Measurements from ENCODE around the gene ECSIT.

DNA sequence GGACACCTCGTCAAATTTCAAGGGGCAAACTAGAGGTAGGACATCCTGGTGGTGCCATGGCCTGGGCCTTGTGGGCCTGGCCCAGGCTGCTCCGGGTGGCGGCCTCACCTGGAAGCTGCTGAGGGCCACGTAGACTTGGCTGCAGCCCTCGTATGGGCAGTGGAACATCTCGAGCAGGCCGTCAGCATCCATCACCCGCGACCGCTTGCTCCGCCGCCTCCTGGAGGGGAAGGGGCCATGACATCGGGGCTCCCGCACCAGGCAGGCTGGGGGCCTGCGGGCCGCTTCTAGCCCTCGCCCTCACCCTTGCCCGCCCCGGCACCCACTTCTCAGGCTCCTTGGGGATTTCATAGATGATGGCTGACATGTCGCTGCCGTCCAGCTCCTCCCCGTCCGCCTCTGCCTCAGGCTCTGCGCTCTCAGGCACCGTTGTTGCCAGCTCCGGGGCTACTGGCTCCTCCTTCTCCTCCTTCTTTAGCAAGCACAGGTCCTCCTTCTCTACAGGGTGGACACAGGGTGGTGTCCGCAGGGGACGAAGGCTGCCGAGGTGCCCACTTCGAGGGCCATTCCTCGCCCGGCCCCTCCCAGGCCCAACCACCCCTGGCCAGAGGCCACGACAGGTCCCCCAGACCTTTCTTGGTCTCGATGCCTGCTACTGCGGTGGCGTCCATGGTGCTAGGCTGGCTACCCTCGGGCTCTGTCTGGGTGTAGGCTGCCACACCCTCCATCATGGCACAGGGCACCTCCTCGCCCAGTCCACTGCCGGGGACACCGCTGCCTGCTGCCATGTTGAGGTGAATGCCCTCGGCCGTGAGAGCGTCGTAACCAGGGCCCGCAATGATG is 42.1 kb downstream of the ECSIT start:
- TF ChIP-seq, protein P1, sequence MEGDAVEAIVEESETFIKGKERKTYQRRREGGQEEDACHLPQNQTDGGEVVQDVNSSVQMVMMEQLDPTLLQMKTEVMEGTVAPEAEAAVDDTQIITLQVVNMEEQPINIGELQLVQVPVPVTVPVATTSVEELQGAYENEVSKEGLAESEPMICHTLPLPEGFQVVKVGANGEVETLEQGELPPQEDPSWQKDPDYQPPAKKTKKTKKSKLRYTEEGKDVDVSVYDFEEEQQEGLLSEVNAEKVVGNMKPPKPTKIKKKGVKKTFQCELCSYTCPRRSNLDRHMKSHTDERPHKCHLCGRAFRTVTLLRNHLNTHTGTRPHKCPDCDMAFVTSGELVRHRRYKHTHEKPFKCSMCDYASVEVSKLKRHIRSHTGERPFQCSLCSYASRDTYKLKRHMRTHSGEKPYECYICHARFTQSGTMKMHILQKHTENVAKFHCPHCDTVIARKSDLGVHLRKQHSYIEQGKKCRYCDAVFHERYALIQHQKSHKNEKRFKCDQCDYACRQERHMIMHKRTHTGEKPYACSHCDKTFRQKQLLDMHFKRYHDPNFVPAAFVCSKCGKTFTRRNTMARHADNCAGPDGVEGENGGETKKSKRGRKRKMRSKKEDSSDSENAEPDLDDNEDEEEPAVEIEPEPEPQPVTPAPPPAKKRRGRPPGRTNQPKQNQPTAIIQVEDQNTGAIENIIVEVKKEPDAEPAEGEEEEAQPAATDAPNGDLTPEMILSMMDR (IDR thresholded peaks at IDR 0.05) = no peak
- no peak for TF ChIP-seq ZFX (IDR thresholded peaks at IDR 0.05; ENCODE audit: borderline replicate concordance)
